HL-60 (cell line): ENCODE measurements around the gene ABCG1.

Source experiments
- DNase-seq, 2 experiments: peaks; one replicate each; pipeline ENCODE4 v3.0.0-alpha.2; 2010 to 2020; ENCODE audit warnings: low read depth in 1 of 2, low spot score in 1 of 2
- H3K27ac ChIP-seq: fragments of 250-450 bp; sonication (Bioruptor Pico); replicated peaks from 2 replicates; pipeline ENCODE4 v1.5.1; 2020; ENCODE audit warnings: mild to moderate bottlenecking, moderate library complexity
- H3K27me3 ChIP-seq: fragments of 250-450 bp; sonication (Bioruptor Pico); 2 replicates; pipeline ENCODE4 v1.5.1; 2021; ENCODE audit warnings: mild to moderate bottlenecking, moderate library complexity; ENCODE audit not compliant: insufficient read depth, poor library complexity, severe bottlenecking
- H3K4me3 ChIP-seq: replicated peaks from 2 replicates; pipeline ENCODE4 v1.5.1; 2011; ENCODE audit warnings: mild to moderate bottlenecking, control low read depth, low read length; ENCODE audit not compliant: insufficient read depth
- CTCF ChIP-seq: IDR thresholded peaks from one replicate; pipeline ENCODE4 v1.5.1; 2011; ENCODE audit warnings: low read length, control low read depth, inconsistent platforms; ENCODE audit not compliant: insufficient read depth
- GABPA ChIP-seq: IDR thresholded peaks from 2 replicates; pipeline ENCODE4 v1.6.1; 2012; ENCODE audit warnings: low read depth
- POLR2AphosphoS5 ChIP-seq: IDR thresholded peaks from 2 replicates; pipeline ENCODE4 v1.6.1; 2012; ENCODE audit warnings: low read depth
- SPI1 ChIP-seq: IDR thresholded peaks from 2 replicates; pipeline ENCODE4 v1.6.1; 2012; ENCODE audit warnings: low read depth, mild to moderate bottlenecking, borderline replicate concordance
- TF ChIP-seq, protein P1 (sequence below): IDR thresholded peaks from 2 replicates; pipeline ENCODE4 v1.6.1; 2012; ENCODE audit warnings: low read depth; ENCODE audit not compliant: insufficient replicate concordance

ABCG1 gene

DNA sequence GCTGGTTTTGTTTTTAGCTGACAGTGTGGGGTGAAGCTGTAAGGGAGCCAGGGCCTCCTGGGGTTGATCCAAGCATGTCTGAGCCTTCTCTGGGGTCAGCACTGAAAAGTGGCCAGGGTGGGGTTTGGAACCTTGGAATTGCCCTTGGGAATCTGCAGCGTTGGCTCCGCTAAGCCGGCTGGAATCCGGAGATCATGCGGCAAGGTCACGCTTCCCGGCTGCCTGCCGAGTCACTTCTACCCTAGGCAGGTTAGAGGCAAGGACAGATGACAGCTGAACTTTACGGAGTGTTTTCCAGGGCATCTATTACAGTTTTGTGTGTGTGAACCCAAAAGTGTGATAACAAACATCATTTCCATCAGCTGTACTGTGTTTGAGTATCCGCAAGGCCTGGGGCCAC is 17.1 kb downstream of the ABCG1 start:
- Histone ChIP-seq H3K27me3 (no peaks in the 10 kb centered on the region), H3K27ac (no peak overlapping the region), H3K4me3 (no peak overlapping the region)
- no peak for DNase-seq
- no peak for TF ChIP-seq CTCF
- TF ChIP-seq, protein P1, sequence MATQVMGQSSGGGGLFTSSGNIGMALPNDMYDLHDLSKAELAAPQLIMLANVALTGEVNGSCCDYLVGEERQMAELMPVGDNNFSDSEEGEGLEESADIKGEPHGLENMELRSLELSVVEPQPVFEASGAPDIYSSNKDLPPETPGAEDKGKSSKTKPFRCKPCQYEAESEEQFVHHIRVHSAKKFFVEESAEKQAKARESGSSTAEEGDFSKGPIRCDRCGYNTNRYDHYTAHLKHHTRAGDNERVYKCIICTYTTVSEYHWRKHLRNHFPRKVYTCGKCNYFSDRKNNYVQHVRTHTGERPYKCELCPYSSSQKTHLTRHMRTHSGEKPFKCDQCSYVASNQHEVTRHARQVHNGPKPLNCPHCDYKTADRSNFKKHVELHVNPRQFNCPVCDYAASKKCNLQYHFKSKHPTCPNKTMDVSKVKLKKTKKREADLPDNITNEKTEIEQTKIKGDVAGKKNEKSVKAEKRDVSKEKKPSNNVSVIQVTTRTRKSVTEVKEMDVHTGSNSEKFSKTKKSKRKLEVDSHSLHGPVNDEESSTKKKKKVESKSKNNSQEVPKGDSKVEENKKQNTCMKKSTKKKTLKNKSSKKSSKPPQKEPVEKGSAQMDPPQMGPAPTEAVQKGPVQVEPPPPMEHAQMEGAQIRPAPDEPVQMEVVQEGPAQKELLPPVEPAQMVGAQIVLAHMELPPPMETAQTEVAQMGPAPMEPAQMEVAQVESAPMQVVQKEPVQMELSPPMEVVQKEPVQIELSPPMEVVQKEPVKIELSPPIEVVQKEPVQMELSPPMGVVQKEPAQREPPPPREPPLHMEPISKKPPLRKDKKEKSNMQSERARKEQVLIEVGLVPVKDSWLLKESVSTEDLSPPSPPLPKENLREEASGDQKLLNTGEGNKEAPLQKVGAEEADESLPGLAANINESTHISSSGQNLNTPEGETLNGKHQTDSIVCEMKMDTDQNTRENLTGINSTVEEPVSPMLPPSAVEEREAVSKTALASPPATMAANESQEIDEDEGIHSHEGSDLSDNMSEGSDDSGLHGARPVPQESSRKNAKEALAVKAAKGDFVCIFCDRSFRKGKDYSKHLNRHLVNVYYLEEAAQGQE: no peak
- no peak for TF ChIP-seq SPI1
- TF ChIP-seq POLR2AphosphoS5: no peak
- TF ChIP-seq GABPA: no peak

DNA sequence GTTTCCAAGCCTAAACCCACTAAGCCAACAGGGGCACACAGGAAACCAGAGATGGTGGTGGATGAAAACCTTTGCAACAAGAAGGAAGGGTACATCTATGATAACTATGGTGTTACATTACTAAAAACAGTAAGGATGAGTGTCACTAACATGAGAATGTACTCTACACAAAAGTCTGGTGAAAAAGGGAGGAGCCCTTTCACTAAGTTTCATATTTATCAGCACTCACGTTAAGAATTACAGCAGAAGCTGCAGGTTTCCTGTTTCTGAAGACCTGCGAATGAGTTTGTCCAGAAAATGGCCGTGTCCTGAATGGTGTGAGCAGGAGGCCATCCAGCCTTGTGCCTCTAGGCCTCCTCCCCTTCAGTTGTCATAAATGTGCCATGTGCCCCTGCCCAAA is 17.8 kb downstream of the ABCG1 start:
- Histone ChIP-seq H3K27ac (no peak overlapping the region), H3K4me3 (no peak overlapping the region), H3K27me3 (no peaks in the 10 kb centered on the region)
- DNase-seq: no peak
- TF ChIP-seq GABPA (no peak), CTCF (no peak), POLR2AphosphoS5 (no peak), SPI1 (no peak)
- TF ChIP-seq, protein P1: no peak

DNA sequence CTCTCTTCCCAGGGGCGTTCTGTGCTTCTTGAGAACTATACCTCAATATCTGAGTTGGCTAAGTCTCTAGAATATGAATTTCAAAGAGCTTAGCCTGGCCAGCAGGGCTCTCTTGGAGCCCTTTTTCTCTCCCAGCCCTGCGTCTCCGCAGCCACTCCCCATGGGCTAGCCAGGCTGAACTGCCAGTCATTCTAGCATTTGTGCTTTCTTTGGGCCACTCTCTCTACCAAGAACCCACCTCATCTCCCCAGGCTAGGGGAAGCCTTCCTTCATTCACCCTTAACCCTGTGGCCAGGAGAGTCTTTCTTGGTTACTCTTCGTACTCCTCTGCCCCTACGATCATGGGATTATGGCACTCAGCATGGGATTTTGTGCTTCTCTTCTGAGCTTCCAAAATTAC is 18.2 kb downstream of the ABCG1 start:
- Histone ChIP-seq H3K27ac (no peak overlapping the region), H3K27me3 (no peaks in the 10 kb centered on the region), H3K4me3 (no peak overlapping the region)
- no peak for DNase-seq
- TF ChIP-seq GABPA: no peak
- TF ChIP-seq CTCF: no peak
- no peak for TF ChIP-seq SPI1
- TF ChIP-seq, protein P1: no peak
- TF ChIP-seq POLR2AphosphoS5: no peak
